ENCODE measurements around the gene LRIG1.

LRIG1 gene

GRCh38 chr3:66402596-66403290, 98.1 kb downstream of the LRIG1 start:
- Histone ChIP-seq H3K36me3 (ENCODE audit: control insufficient read depth, insufficient read depth, low read length) (peaks cover 44% of the 10 kb centered on the region), H3K9me3 (ENCODE audit: control insufficient read depth, insufficient read depth, low read length) (no peaks in the 10 kb centered on the region), H3K27me3 (ENCODE audit: control insufficient read depth, insufficient read depth, low read length) (no peaks in the 10 kb centered on the region), H3K4me1 (ENCODE audit: control insufficient read depth, insufficient read depth, low read length) (peaks cover 4% of the 10 kb centered on the region), H3K4me3 (ENCODE audit: low read length) (no peak overlapping the region), H3K27ac (ENCODE audit: low read length) (no peak overlapping the region)
- WGBS (ENCODE audit: insufficient coverage, insufficient read length), result no CpG with 5 or more reads among the region's 13 CpGs
- DNase-seq (ENCODE audit: low read depth, low spot score), result no peak

GRCh38 chr3:66401675-66402491, 98.9 kb downstream of the LRIG1 start:
- H3K36me3 ChIP-seq (ENCODE audit: control insufficient read depth, insufficient read depth, low read length), result peaks cover 43% of the 10 kb centered on the region

GRCh38 chr3:66401157-66401550, 99.7 kb downstream of the LRIG1 start:
- Histone ChIP-seq H3K4me3 (ENCODE audit: low read length) (no peak overlapping the region), H3K4me1 (ENCODE audit: control insufficient read depth, insufficient read depth, low read length) (peaks cover 3% of the 10 kb centered on the region), H3K27ac (ENCODE audit: low read length) (no peak overlapping the region), H3K9me3 (ENCODE audit: control insufficient read depth, insufficient read depth, low read length) (no peaks in the 10 kb centered on the region), H3K36me3 (ENCODE audit: control insufficient read depth, insufficient read depth, low read length) (peaks cover 42% of the 10 kb centered on the region), H3K27me3 (ENCODE audit: control insufficient read depth, insufficient read depth, low read length) (no peaks in the 10 kb centered on the region)
- DNase-seq (ENCODE audit: low read depth, low spot score), result no peak
- WGBS (ENCODE audit: insufficient coverage, insufficient read length), result no CpG with 5 or more reads among the region's 10 CpGs

More at GRCh38 chr3:66401675-66402491, 98.9 kb downstream of the LRIG1 start:
- WGBS (ENCODE audit: insufficient coverage, insufficient read length), result no CpG with 5 or more reads among the region's 20 CpGs
- H3K4me3 ChIP-seq (ENCODE audit: low read length), result no peak overlapping the region
- no peak for DNase-seq (ENCODE audit: low read depth, low spot score)
- H3K27ac ChIP-seq (ENCODE audit: low read length), result no peak overlapping the region
- peaks cover 3% of the 10 kb centered on the region for H3K4me1 ChIP-seq (ENCODE audit: control insufficient read depth, insufficient read depth, low read length)
- no peaks in the 10 kb centered on the region for H3K27me3 ChIP-seq (ENCODE audit: control insufficient read depth, insufficient read depth, low read length)
- H3K9me3 ChIP-seq (ENCODE audit: control insufficient read depth, insufficient read depth, low read length), result no peaks in the 10 kb centered on the region

- no peaks in the 10 kb centered on the region for H3K9me3 ChIP-seq (ENCODE audit: control insufficient read depth, insufficient read depth, low read length)
- H3K27ac ChIP-seq (ENCODE audit: low read length), result no peak overlapping the region
- DNase-seq (ENCODE audit: low read depth, low spot score), result no peak
- WGBS (ENCODE audit: insufficient coverage, insufficient read length), result no CpG with 5 or more reads among the region's 15 CpGs
- peaks cover 3% of the 10 kb centered on the region for H3K4me1 ChIP-seq (ENCODE audit: control insufficient read depth, insufficient read depth, low read length)
- H3K4me3 ChIP-seq (ENCODE audit: low read length), result no peak overlapping the region
- H3K27me3 ChIP-seq (ENCODE audit: control insufficient read depth, insufficient read depth, low read length), result no peaks in the 10 kb centered on the region
- peaks cover 45% of the 10 kb centered on the region for H3K36me3 ChIP-seq (ENCODE audit: control insufficient read depth, insufficient read depth, low read length)
Observed at GRCh38 chr3:66400411-66401156, 100.2 kb downstream of the LRIG1 start.

- H3K4me3 ChIP-seq (ENCODE audit: low read length), result no peak overlapping the region
- H3K27me3 ChIP-seq (ENCODE audit: control insufficient read depth, insufficient read depth, low read length), result no peaks in the 10 kb centered on the region
- H3K36me3 ChIP-seq (ENCODE audit: control insufficient read depth, insufficient read depth, low read length), result peaks cover 40% of the 10 kb centered on the region; the same call in 1 of the 2 replicates
- no peak for DNase-seq (ENCODE audit: low read depth, low spot score)
- no peak overlapping the region for H3K27ac ChIP-seq (ENCODE audit: low read length)
- no CpG with 5 or more reads among the region's 10 CpGs for WGBS (ENCODE audit: insufficient coverage, insufficient read length)
- no peaks in the 10 kb centered on the region for H3K9me3 ChIP-seq (ENCODE audit: control insufficient read depth, insufficient read depth, low read length)
- H3K4me1 ChIP-seq (ENCODE audit: control insufficient read depth, insufficient read depth, low read length), result peaks cover 3% of the 10 kb centered on the region
Observed at GRCh38 chr3:66399529-66400232, 101.1 kb downstream of the LRIG1 start.

GRCh38 chr3:66398228-66399025, 102.4 kb downstream of the LRIG1 start:
- peaks cover 44% of the 10 kb centered on the region; the same call in 1 of the 2 replicates for H3K36me3 ChIP-seq (ENCODE audit: control insufficient read depth, insufficient read depth, low read length)
- no peak for DNase-seq (ENCODE audit: low read depth, low spot score)
- WGBS (ENCODE audit: insufficient coverage, insufficient read length), result no CpG with 5 or more reads among the region's 9 CpGs
- no peaks in the 10 kb centered on the region for H3K9me3 ChIP-seq (ENCODE audit: control insufficient read depth, insufficient read depth, low read length)
- H3K27ac ChIP-seq (ENCODE audit: low read length), result no peak overlapping the region
- H3K27me3 ChIP-seq (ENCODE audit: control insufficient read depth, insufficient read depth, low read length), result no peaks in the 10 kb centered on the region
- no peak overlapping the region for H3K4me3 ChIP-seq (ENCODE audit: low read length)
- peaks cover 3% of the 10 kb centered on the region for H3K4me1 ChIP-seq (ENCODE audit: control insufficient read depth, insufficient read depth, low read length)

- no peak for DNase-seq (ENCODE audit: low read depth, low spot score)
- no peaks in the 10 kb centered on the region for H3K27me3 ChIP-seq (ENCODE audit: control insufficient read depth, insufficient read depth, low read length)
- H3K4me3 ChIP-seq (ENCODE audit: low read length), result no peak overlapping the region
- H3K9me3 ChIP-seq (ENCODE audit: control insufficient read depth, insufficient read depth, low read length), result no peaks in the 10 kb centered on the region
- H3K27ac ChIP-seq (ENCODE audit: low read length), result no peak overlapping the region
- H3K36me3 ChIP-seq (ENCODE audit: control insufficient read depth, insufficient read depth, low read length), result peaks cover 49% of the 10 kb centered on the region; the same call in 1 of the 2 replicates
- peaks cover 3% of the 10 kb centered on the region for H3K4me1 ChIP-seq (ENCODE audit: control insufficient read depth, insufficient read depth, low read length)
- WGBS (ENCODE audit: insufficient coverage, insufficient read length), result no CpG with 5 or more reads among the region's 2 CpGs
Observed at GRCh38 chr3:66397745-66398144, 103.1 kb downstream of the LRIG1 start.

GRCh38 chr3:66396888-66397287, 103.9 kb downstream of the LRIG1 start:
- no peak for DNase-seq (ENCODE audit: low read depth, low spot score)
- peaks cover 2% of the 10 kb centered on the region; the same call in 1 of the 2 replicates for H3K4me1 ChIP-seq (ENCODE audit: control insufficient read depth, insufficient read depth, low read length)
- no CpG with 5 or more reads among the region's 9 CpGs for WGBS (ENCODE audit: insufficient coverage, insufficient read length)
- H3K36me3 ChIP-seq (ENCODE audit: control insufficient read depth, insufficient read depth, low read length), result peaks cover 53% of the 10 kb centered on the region; the same call in 1 of the 2 replicates
- H3K27me3 ChIP-seq (ENCODE audit: control insufficient read depth, insufficient read depth, low read length), result no peaks in the 10 kb centered on the region
- H3K27ac ChIP-seq (ENCODE audit: low read length), result no peak overlapping the region
- no peak overlapping the region for H3K4me3 ChIP-seq (ENCODE audit: low read length)
- no peaks in the 10 kb centered on the region for H3K9me3 ChIP-seq (ENCODE audit: control insufficient read depth, insufficient read depth, low read length)

- DNase-seq (ENCODE audit: low read depth, low spot score), result no peak
- Histone ChIP-seq H3K4me3 (ENCODE audit: low read length) (no peak overlapping the region), H3K36me3 (ENCODE audit: control insufficient read depth, insufficient read depth, low read length) (peaks cover 53% of the 10 kb centered on the region; the same call in 1 of the 2 replicates), H3K4me1 (ENCODE audit: control insufficient read depth, insufficient read depth, low read length) (no peaks in the 10 kb centered on the region), H3K9me3 (ENCODE audit: control insufficient read depth, insufficient read depth, low read length) (no peaks in the 10 kb centered on the region), H3K27ac (ENCODE audit: low read length) (no peak overlapping the region), H3K27me3 (ENCODE audit: control insufficient read depth, insufficient read depth, low read length) (no peaks in the 10 kb centered on the region)
- WGBS (ENCODE audit: insufficient coverage, insufficient read length), result no CpG with 5 or more reads among the region's 13 CpGs
Observed at GRCh38 chr3:66396161-66396760, 104.6 kb downstream of the LRIG1 start.

Data from iPS DF 6.9 (cell line).